PC-9 (cell line): ENCODE measurements around the gene WDR13. TPM values are rescaled to one million over a fixed set of nuclear protein-coding genes. Genes with fewer than 3 reads are reported as not detected.

Experiments used
- BruUV-seq: library from RNA; stranded (reverse); fragments of 400-500 nt; replicated peaks from 2 replicates; lab custom pipeline; 2021; lab: Mats Ljungman, UMichigan
- CTCF ChIA-PET: fragments of 300-600 bp; sonication (Branson Sonifier 250); formaldehyde crosslinking; loops from one replicate; lab custom pipeline; 2022; ENCODE audit warnings: antibody characterized with exemption; lab: Charles Lee
- POLR2A ChIA-PET: fragments of 300-600 bp; sonication (Branson Sonifier 250); formaldehyde crosslinking; loops from one replicate; lab custom pipeline; 2022; ENCODE audit warnings: antibody characterized with exemption; ENCODE audit not compliant: unreplicated experiment; lab: Charles Lee
- DNase-seq, 2 experiments: peaks; one replicate each; pipeline versions ENCODE4 v3.0.0 to v3.0.0-alpha.2; 2015 to 2022; ENCODE audit warnings: mixed read lengths in 1 of 2
- H2AFZ ChIP-seq: fragments of 200-600 bp; sonication (generic); 2 replicates; pipeline ENCODE4 v1.8.1; 2017; ENCODE audit warnings: antibody characterized with exemption
- H3F3A ChIP-seq: fragments of 200-600 bp; sonication (generic); 2 replicates; pipeline ENCODE4 v1.8.1; 2017; ENCODE audit warnings: antibody characterized with exemption, mild to moderate bottlenecking, low read depth; ENCODE audit not compliant: insufficient read depth
- H3K27ac ChIP-seq: fragments of 200-600 bp; sonication (generic); 2 replicates; pipeline ENCODE4 v1.6.1; 2016; ENCODE audit warnings: mixed run types
- H3K27me3 ChIP-seq: fragments of 200-600 bp; sonication (generic); 2 replicates; pipeline ENCODE4 v1.6.1; 2016; ENCODE audit warnings: low read depth, mixed run types; ENCODE audit not compliant: insufficient read depth
- H3K36me3 ChIP-seq: fragments of 200-600 bp; sonication (generic); 2 replicates; pipeline ENCODE4 v1.6.1; 2016; ENCODE audit warnings: low read depth, mixed run types
- H3K4me1 ChIP-seq: fragments of 200-600 bp; sonication (generic); replicated peaks from 2 replicates; pipeline ENCODE4 v1.6.1; 2016; ENCODE audit warnings: mixed run types; ENCODE audit not compliant: insufficient read depth
- H3K4me2 ChIP-seq: fragments of 200-600 bp; sonication (generic); 2 replicates; pipeline ENCODE4 v1.6.1; 2017; ENCODE audit warnings: mixed run types
- H3K4me3 ChIP-seq: fragments of 200-600 bp; sonication (generic); 2 replicates; pipeline ENCODE4 v1.6.1; 2016; ENCODE audit warnings: mixed run types
- H3K79me2 ChIP-seq: fragments of 200-600 bp; sonication (generic); 2 replicates; pipeline ENCODE4 v1.6.1; 2017; ENCODE audit warnings: low read depth, mixed run types
- H3K9me2 ChIP-seq: fragments of 200-600 bp; sonication (generic); 2 replicates; pipeline ENCODE4 v1.8.1; 2017; ENCODE audit warnings: mild to moderate bottlenecking; ENCODE audit not compliant: insufficient read depth
- H3K9me3 ChIP-seq: fragments of 200-600 bp; sonication (generic); 2 replicates; pipeline ENCODE4 v1.8.1; 2016; ENCODE audit warnings: low read depth; ENCODE audit not compliant: insufficient read depth
- H4K20me1 ChIP-seq: fragments of 200-600 bp; sonication (generic); 2 replicates; pipeline ENCODE4 v1.8.1; 2017; ENCODE audit not compliant: insufficient read depth
- EZH2 ChIP-seq: fragments of 200-600 bp; sonication (generic); IDR thresholded peaks from 2 replicates; pipeline ENCODE4 v1.8.0; 2017; ENCODE audit warnings: antibody characterized with exemption, low read depth
- intact Hi-C: fragments of 100-400 bp; cut with micrococcal nuclease; formaldehyde crosslinking; loops from one replicate; pipeline ENCODE4 v1.10.0; 2022; ENCODE audit not compliant: unreplicated experiment
- total RNA-seq: library from RNA; stranded (reverse); gene quantifications from 2 replicates; pipeline ENCODE4 v1.2.3, GENCODE V29; 2021
- TF ChIP-seq, protein P1 (sequence below): fragments of 200-600 bp; sonication (generic); conservative IDR thresholded peaks from 2 replicates; pipeline ENCODE4 v1.6.1; 2017; ENCODE audit warnings: mixed run types, antibody characterized with exemption, mild to moderate bottlenecking, moderate library complexity

WDR13 gene
- total RNA-seq, 1 experiment from 2014 or later, result 28.6 TPM

DNA sequence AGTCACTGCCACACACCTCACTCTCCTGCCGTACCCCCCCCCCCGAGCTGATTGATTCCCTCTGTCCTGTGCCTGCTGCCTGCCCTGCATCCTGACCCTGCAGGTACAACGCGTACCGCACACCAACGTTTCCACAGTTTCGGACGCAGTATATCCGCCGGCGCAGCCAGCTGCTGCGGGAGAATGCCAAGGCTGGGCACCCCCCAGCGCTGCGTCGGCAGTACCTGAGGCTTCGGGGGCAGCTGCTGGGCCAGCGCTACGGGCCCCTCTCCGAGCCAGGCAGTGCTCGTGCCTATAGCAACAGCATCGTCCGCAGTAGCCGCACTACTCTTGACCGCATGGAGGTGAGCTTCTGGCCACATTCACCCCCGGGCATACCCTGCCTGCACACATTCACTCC, 1.3 kb downstream of the WDR13 start:
- BruUV-seq, result TSS peak; percentile 62
- POLR2A ChIA-PET, result interaction anchor here (0.6 kb wide), 1 partner anchor 91 kb away, joined by 6 read pairs; no protein-coding TSS in a partner anchor
- H3K27me3 ChIP-seq, result no peaks in the 10 kb centered on the region
- H3K79me2 ChIP-seq, result no peaks in the 10 kb centered on the region
- peak overlapping the region; percentile 65 for H3K4me2 ChIP-seq
- H4K20me1 ChIP-seq, result no peaks in the 10 kb centered on the region
- H3K9me3 ChIP-seq, result no peaks in the 10 kb centered on the region
- TF ChIP-seq EZH2, result no peak
- TF ChIP-seq, protein P1, sequence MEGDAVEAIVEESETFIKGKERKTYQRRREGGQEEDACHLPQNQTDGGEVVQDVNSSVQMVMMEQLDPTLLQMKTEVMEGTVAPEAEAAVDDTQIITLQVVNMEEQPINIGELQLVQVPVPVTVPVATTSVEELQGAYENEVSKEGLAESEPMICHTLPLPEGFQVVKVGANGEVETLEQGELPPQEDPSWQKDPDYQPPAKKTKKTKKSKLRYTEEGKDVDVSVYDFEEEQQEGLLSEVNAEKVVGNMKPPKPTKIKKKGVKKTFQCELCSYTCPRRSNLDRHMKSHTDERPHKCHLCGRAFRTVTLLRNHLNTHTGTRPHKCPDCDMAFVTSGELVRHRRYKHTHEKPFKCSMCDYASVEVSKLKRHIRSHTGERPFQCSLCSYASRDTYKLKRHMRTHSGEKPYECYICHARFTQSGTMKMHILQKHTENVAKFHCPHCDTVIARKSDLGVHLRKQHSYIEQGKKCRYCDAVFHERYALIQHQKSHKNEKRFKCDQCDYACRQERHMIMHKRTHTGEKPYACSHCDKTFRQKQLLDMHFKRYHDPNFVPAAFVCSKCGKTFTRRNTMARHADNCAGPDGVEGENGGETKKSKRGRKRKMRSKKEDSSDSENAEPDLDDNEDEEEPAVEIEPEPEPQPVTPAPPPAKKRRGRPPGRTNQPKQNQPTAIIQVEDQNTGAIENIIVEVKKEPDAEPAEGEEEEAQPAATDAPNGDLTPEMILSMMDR, result no peak
- no peaks in the 10 kb centered on the region for H3K9me2 ChIP-seq
- H3K27ac ChIP-seq, result no peak overlapping the region
- H3K4me3 ChIP-seq, result peak overlapping the region; percentile 31; the same call in 1 of the 2 replicates
- no peaks in the 10 kb centered on the region for H3F3A ChIP-seq
- intact Hi-C loops, result no loop called here
- DNase-seq, result no peak
- no peaks in the 10 kb centered on the region for H3K4me1 ChIP-seq
- CTCF ChIA-PET, result no interaction called here
- H3K36me3 ChIP-seq, result no peaks in the 10 kb centered on the region
- no peak overlapping the region for H2AFZ ChIP-seq

DNA sequence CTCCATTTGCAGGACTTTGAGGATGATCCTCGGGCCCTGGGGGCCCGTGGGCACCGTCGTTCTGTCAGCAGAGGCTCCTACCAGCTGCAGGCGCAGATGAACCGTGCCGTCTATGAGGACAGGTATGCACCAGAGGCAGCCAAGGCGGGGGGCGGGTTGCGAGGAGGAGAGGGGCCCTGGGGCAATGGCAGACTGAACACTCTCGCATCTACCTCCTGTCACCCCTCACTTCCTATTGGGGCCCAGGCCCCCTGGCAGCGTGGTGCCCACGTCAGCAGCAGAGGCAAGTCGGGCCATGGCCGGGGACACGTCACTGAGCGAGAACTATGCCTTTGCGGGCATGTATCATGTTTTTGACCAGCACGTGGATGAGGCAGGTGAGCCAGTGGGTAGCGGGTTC, 2.0 kb downstream of the WDR13 start:
- Histone ChIP-seq H3K36me3 (no peaks in the 10 kb centered on the region), H2AFZ (no peak overlapping the region), H3K4me2 (no peak overlapping the region), H3K9me2 (no peaks in the 10 kb centered on the region), H3K4me3 (no peak overlapping the region), H4K20me1 (no peaks in the 10 kb centered on the region), H3K9me3 (no peaks in the 10 kb centered on the region), H3F3A (no peaks in the 10 kb centered on the region), H3K27me3 (no peaks in the 10 kb centered on the region), H3K4me1 (no peaks in the 10 kb centered on the region), H3K27ac (no peak overlapping the region), H3K79me2 (no peaks in the 10 kb centered on the region)
- no peak for DNase-seq
- intact Hi-C loops, result no loop called here
- ChIA-PET CTCF (no interaction called here), POLR2A (no interaction called here)
- no peak for TF ChIP-seq EZH2
- TF ChIP-seq, protein P1, result no peak
- BruUV-seq, result no TSS peak

DNA sequence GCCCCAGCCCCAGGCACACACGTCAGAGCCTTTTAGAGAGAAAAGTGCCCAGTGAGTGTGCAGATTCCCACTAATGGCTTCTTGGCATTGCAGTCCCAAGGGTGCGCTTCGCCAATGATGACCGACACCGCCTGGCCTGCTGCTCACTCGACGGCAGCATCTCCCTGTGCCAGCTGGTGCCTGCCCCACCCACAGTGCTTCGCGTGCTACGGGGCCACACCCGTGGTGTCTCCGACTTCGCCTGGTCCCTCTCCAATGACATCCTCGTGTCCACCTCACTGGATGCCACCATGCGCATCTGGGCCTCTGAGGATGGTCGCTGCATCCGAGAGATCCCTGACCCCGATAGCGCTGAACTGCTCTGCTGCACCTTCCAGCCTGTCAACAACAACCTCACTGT, 2.9 kb downstream of the WDR13 start:
- Histone ChIP-seq H3K9me2 (no peaks in the 10 kb centered on the region), H3K79me2 (no peaks in the 10 kb centered on the region), H3K9me3 (no peaks in the 10 kb centered on the region), H3K36me3 (no peaks in the 10 kb centered on the region), H3K4me1 (no peaks in the 10 kb centered on the region), H4K20me1 (no peaks in the 10 kb centered on the region), H2AFZ (no peak overlapping the region), H3K27ac (no peak overlapping the region), H3F3A (no peaks in the 10 kb centered on the region), H3K4me2 (no peak overlapping the region), H3K27me3 (no peaks in the 10 kb centered on the region), H3K4me3 (no peak overlapping the region)
- DNase-seq, result no peak
- POLR2A ChIA-PET, result no interaction called here
- TF ChIP-seq, protein P1, result no peak
- CTCF ChIA-PET, result no interaction called here
- intact Hi-C loops, result no loop called here
- no TSS peak for BruUV-seq
